Activated CD4-positive, alpha-beta T cell treated with anti-CD3 and anti-CD28 coated beads for 48 hours (primary cell): Measurements from ENCODE around the gene CHP2.
"Not testable (repeated sequence)": the region's sequence is repeated elsewhere in the genome, so short reads cannot be mapped to it uniquely, and the experiment has no call there.

Source experiments
- DNase-seq: peaks from one replicate; pipeline ENCODE4 v3.0.0-alpha.2; 2020

The CHP2 gene

GRCh38 chr16:23748630-23749029 is 6.2 kb upstream of the CHP2 start:
- DNase-seq: no peak

DNA sequence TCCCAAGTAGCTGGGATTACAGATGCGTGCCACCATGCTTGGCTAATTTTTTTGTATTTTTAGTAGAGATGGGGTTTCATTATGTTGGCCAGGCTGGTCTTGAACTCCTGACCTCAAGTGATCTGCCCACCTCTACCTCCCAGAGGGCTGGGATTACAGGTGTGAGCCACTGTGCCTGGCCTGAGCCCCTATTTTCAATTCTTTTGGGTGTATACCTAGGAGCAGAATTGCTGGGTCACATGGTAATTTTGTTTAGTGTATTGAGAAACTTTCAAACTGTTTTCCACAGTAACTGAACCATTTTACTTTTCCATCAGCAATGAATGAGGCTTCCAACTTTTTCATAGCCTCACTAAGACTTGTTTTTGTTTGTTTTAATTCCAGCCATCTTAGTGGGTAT is 3.8 kb upstream of the CHP2 start:
- DNase-seq: not testable (repeated sequence)

- no peak for DNase-seq
These were observed 775 bp upstream of the CHP2 start for GRCh38 chr16:23753908-23754593.

DNA sequence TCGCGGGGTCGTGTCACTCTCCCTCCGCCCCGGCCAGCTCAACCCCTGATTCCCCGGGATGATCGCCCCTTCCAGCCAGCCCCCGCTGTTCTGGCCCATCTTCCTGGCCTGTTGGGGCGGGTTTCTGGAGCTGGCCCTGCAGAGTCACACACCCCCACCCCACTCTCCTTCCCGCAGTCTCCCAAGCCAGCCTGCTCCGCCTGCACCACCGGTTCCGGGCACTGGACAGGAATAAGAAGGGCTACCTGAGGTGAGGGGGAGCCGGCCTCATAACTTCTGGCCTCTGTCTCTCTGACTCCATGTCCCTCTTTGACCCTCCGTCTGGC is 621 bp downstream of the CHP2 start:
- DNase-seq: no peak

- no peak for DNase-seq
These were observed 2.3 kb downstream of the CHP2 start for GRCh38 chr16:23757116-23757515.

- no peak for DNase-seq
These were observed 3.3 kb downstream of the CHP2 start for GRCh38 chr16:23757937-23758619.

DNA sequence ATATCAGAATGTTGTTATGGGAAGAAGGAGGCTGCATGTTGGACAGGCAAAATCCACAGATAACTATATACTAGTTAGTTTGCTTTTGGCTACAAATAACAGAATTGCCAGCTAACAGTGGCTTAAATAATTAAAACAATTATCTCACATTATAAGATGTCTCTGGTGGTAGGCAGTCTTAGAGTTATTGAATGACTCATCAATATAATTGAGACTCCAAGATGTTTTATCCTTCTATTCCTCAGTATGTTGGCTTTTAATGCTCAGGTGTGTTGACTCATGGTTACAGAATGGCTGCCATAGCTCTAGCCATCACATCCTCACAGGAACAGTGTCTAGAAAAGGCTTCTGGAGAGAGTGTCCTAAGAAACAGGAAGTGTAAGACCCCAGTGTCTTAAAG is 11.1 kb downstream of the CHP2 start:
- no peak for DNase-seq

GRCh38 chr16:23768581-23768980 is 13.8 kb downstream of the CHP2 start:
- DNase-seq: no peak

GRCh38 chr16:23771027-23771426 is 16.2 kb downstream of the CHP2 start:
- no peak for DNase-seq

GRCh38 chr16:23771642-23772041 is 16.8 kb downstream of the CHP2 start:
- DNase-seq: no peak

DNA sequence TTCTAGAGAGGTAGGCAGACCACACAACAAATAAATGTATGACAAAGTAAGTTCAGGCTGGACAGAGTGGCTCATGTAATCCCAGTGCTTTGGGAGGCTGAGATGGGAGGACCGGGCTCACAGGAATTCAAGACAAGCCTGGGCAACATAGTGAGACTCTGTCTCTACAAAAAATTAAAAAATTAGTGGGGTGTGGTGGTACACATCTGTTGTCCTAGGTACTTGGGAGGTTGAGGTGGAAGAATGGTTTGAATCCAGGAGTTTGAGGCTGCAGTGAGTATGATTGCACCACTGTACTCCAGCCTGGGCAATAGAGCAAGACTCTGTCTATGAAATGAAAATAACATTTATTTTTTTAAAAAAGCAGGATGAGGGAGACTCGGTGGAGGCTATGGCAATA is 18.5 kb downstream of the CHP2 start:
- no peak for DNase-seq

DNA sequence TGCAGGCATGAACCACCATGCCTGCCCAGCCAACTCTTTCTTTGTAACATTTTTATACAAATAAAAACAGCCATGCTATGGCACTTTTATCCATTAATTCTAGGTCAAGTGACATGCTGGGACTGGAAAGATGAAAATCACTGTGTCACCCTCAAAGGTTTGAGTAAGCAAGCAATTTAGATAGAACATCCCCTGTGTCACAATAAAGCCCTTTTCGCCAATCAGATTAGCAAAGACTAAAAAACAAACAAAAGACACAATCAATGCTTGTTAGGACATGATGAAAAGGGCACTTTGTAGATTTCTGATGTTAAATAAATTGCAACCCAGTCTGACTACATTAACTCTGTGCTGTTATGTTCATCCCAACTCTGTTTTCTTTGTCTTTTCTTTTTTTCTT is 26.4 kb downstream of the CHP2 start:
- no peak for DNase-seq

DNA sequence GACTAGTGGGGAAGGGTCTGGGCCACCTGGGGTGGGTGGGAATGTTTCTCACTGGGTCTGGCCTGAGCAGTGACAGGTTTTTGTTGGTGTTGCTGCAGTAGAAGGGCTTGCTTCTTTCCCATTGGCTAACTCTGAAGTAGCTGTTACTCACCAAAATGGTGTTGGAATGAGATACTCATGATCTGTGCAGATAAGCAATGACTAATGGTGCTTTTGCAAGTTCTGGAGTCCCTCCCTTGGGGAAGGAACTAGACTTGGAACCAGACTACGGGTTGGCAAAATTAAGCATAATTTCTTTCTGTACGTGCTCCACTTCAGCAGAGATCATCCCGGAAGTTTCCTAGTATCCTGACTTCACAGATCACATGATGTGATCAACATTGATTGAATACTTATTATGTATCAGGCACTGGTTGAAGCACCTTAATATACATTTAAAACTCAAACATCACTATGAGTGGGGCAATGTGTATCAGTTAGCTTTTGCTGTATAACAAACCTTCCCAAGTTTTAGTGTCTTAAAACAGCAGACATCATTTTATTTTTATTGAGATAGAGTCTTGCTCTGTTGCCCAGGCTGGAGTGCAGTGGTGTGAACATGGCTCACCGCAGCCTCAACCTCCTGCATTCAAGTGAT is 30.1 kb downstream of the CHP2 start:
- no peak for DNase-seq

GRCh38 chr16:23785842-23786241 is 31.0 kb downstream of the CHP2 start:
- no peak for DNase-seq

- DNase-seq: no peak
These were observed 32.2 kb downstream of the CHP2 start for GRCh38 chr16:23786964-23787561.

- DNase-seq: no peak
These were observed 33.9 kb downstream of the CHP2 start for GRCh38 chr16:23788685-23789084.

- no peak for DNase-seq
These were observed 40.6 kb downstream of the CHP2 start for GRCh38 chr16:23795378-23795777.

GRCh38 chr16:23796941-23797340 is 42.1 kb downstream of the CHP2 start:
- no peak for DNase-seq

DNA sequence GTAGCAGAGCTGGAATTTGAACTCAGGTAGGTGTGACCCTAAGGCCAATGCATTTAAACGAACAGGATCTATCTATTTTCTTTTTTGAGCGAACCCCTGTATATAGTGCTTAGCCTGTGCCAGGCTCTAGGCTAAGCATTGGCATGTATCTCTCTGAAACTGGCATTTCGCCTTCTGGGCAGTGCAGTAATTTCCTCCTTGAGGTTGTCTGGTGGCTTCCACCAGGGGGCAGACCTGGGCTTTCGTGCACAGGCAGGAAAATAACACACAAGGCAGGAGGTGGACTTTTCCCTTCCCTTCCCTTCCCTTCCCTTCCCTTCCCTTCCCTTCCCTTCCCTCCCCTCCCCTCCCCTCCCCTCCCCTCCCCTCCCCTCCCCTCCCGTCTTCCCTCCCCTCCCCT is 46.6 kb downstream of the CHP2 start:
- DNase-seq: peak; percentile 84

DNA sequence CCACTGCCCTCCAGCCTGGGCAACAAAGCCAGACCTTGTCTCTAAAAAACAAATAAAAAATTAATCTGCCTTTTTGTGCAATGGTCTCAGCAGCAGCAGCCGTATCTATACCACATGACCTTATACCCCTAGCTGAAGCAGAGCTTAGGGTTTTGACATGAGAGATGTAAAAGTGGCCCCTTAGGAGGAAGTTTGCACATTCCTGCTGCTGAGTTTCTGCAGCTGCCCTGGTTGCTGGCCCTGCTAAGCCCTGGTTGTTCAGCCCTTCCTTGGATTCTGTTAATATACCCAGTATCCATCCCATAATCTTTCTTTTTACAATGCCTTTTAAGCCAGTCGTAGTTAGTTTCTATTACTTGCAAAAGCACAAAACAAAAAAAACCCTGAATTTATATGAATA is 48.0 kb downstream of the CHP2 start:
- no peak for DNase-seq

GRCh38 chr16:23803591-23804123 is 48.8 kb downstream of the CHP2 start:
- DNase-seq: peak; percentile 80

GRCh38 chr16:23807028-23807427 is 52.2 kb downstream of the CHP2 start:
- DNase-seq: no peak
